Stimulated activated CD8-positive, alpha-beta memory T cell treated with anti-CD3 and anti-CD28 coated beads, Interleukin-4, amount 100 ng/mL, for 4 hours (primary cell): Measurements from ENCODE around the gene DCDC1.

Source experiments
- DNase-seq, 2 donors: peaks; one replicate each; pipeline ENCODE4 v3.0.0-alpha.2; 2020; ENCODE audit warnings: low read depth in 2 of 2, low spot score in 1 of 2

The DCDC1 gene

GRCh38 chr11:31369348-31370329, at the start of gene DCDC1, which contains the start of gene DNAJC24:
DCDC1 (minus strand) TSS chr11:31369739; CDS start chr11:31328280, 41,459 bp downstream.
DNAJC24 (plus strand) TSS chr11:31369860; CDS start chr11:31370749, 889 bp downstream.
- DNase-seq = peak; percentile 86

- no peak for DNase-seq
Measured at GRCh38 chr11:31419138-31419537, 49.6 kb upstream of the DCDC1 start.

- DNase-seq = no peak
Measured at GRCh38 chr11:31417816-31418215, 48.3 kb upstream of the DCDC1 start.

- no peak for DNase-seq
Measured at GRCh38 chr11:31417357-31417756, 47.8 kb upstream of the DCDC1 start.

GRCh38 chr11:31415435-31415834, 45.9 kb upstream of the DCDC1 start:
- DNase-seq = no peak

GRCh38 chr11:31414338-31414737, 44.8 kb upstream of the DCDC1 start:
- DNase-seq = no peak

GRCh38 chr11:31412946-31413345, 43.4 kb upstream of the DCDC1 start:
- no peak for DNase-seq

- DNase-seq = no peak
Measured at GRCh38 chr11:31408201-31408600, 38.7 kb upstream of the DCDC1 start.

GRCh38 chr11:31404614-31405013, 35.1 kb upstream of the DCDC1 start:
- DNase-seq = no peak

GRCh38 chr11:31397239-31397834, 27.8 kb upstream of the DCDC1 start:
- DNase-seq = no peak

- no peak for DNase-seq
Measured at GRCh38 chr11:31387379-31387778, 17.8 kb upstream of the DCDC1 start.

GRCh38 chr11:31383116-31383515, 13.6 kb upstream of the DCDC1 start:
- DNase-seq = no peak

- no peak for DNase-seq
Measured at GRCh38 chr11:31375879-31376278, 6.3 kb upstream of the DCDC1 start.

GRCh38 chr11:31366795-31367194, 2.7 kb downstream of the DCDC1 start:
- no peak for DNase-seq

GRCh38 chr11:31361743-31362142, 7.8 kb downstream of the DCDC1 start:
- no peak for DNase-seq

GRCh38 chr11:31355817-31356216, 13.7 kb downstream of the DCDC1 start:
- DNase-seq = no peak

- no peak for DNase-seq
Measured at GRCh38 chr11:31355131-31355530, 14.4 kb downstream of the DCDC1 start.

GRCh38 chr11:31351168-31351567, 18.4 kb downstream of the DCDC1 start:
- no peak for DNase-seq

- no peak for DNase-seq
Measured at GRCh38 chr11:31340903-31341572, 28.5 kb downstream of the DCDC1 start.

- DNase-seq = no peak
Measured at GRCh38 chr11:31337806-31338205, 31.7 kb downstream of the DCDC1 start.

GRCh38 chr11:31328697-31329096, 40.8 kb downstream of the DCDC1 start:
- no peak for DNase-seq

- DNase-seq = no peak
Measured at GRCh38 chr11:31327417-31327816, 42.1 kb downstream of the DCDC1 start.
